Midbrain (tissue), 1 donor: ENCODE data around the gene TRMT1.
A peak's percentile ranks its signal among the peaks of the same experiment; 100 is the strongest.

Experiments used
- DNase-seq: peaks from one replicate; lab custom pipeline; 2025; lab: John Stamatoyannopoulos, UW

Gene TRMT1

GRCh38 chr19:13122980-13123957 is 6.7 kb upstream of the TRMT1 start:
- DNase-seq, result no peak

- DNase-seq, result no peak
Measured at GRCh38 chr19:13122275-13122878, 5.8 kb upstream of the TRMT1 start.

GRCh38 chr19:13121551-13122274 is 5.2 kb upstream of the TRMT1 start:
- no peak for DNase-seq

- DNase-seq, result no peak
Measured at GRCh38 chr19:13120817-13121216, 4.3 kb upstream of the TRMT1 start.

GRCh38 chr19:13120031-13120430 is 3.5 kb upstream of the TRMT1 start:
- DNase-seq, result no peak

- no peak for DNase-seq
Measured at GRCh38 chr19:13119627-13120026, 3.1 kb upstream of the TRMT1 start.

GRCh38 chr19:13118424-13119193 is 2.1 kb upstream of the TRMT1 start:
- DNase-seq, result no peak

- peak; percentile 89 for DNase-seq
Measured at GRCh38 chr19:13117772-13118423, 1.4 kb upstream of the TRMT1 start, which contains the start of gene NACC1. Gene NACC1 (plus strand): TSS chr19:13118264. CDS start chr19:13135208, 16,944 bp downstream.

GRCh38 chr19:13117176-13117771 is 734 bp upstream of the TRMT1 start:
- DNase-seq, result no peak

GRCh38 chr19:13115936-13116281 is 631 bp downstream of the TRMT1 start:
- no peak for DNase-seq

- no peak for DNase-seq
Measured at GRCh38 chr19:13112555-13112954, 4.0 kb downstream of the TRMT1 start.

- DNase-seq, result no peak
Measured at GRCh38 chr19:13110099-13110610, 6.4 kb downstream of the TRMT1 start.

- DNase-seq, result no peak
Measured at GRCh38 chr19:13109361-13110098, 7.0 kb downstream of the TRMT1 start.

- no peak for DNase-seq
Measured at GRCh38 chr19:13104848-13105711, 11.5 kb downstream of the TRMT1 start.

GRCh38 chr19:13104360-13104847 is 12.1 kb downstream of the TRMT1 start:
- DNase-seq, result peak; percentile 49

GRCh38 chr19:13103581-13104359 is 12.8 kb downstream of the TRMT1 start:
- no peak for DNase-seq

- DNase-seq, result no peak
Measured at GRCh38 chr19:13102666-13103580, 13.6 kb downstream of the TRMT1 start, which contains the start of gene LYL1. Gene LYL1 (minus strand): TSS chr19:13102858. CDS start chr19:13101171, 1,687 bp downstream.
